KMS-11 (cell line): ENCODE results near the gene MTX2.
"Not testable (repeated sequence)": the region's sequence is repeated elsewhere in the genome, so short reads cannot be mapped to it uniquely, and the experiment has no call there.

Source experiments
- H2AFZ ChIP-seq: fragments of 200-600 bp; sonication (generic); 2 replicates; pipeline ENCODE4 v1.6.1; 2016; ENCODE audit warnings: antibody characterized with exemption, mixed run types, low read depth
- H3K27ac ChIP-seq: fragments of 200-600 bp; sonication (generic); 2 replicates; pipeline ENCODE4 v1.6.1; 2016; ENCODE audit warnings: mild to moderate bottlenecking, mixed run types
- H3K27me3 ChIP-seq: fragments of 200-600 bp; sonication (generic); 2 replicates; pipeline ENCODE4 v1.6.1; 2017; ENCODE audit warnings: mild to moderate bottlenecking, low read depth, mixed run types, moderate library complexity; ENCODE audit not compliant: insufficient read depth
- H3K36me3 ChIP-seq: fragments of 200-600 bp; sonication (generic); 2 replicates; pipeline ENCODE4 v1.6.1; 2017; ENCODE audit warnings: mild to moderate bottlenecking, mixed run types; ENCODE audit not compliant: insufficient read depth
- H3K4me1 ChIP-seq: fragments of 200-600 bp; sonication (generic); 2 replicates; pipeline ENCODE4 v1.6.1; 2016; ENCODE audit warnings: mild to moderate bottlenecking, low read depth, mixed run types; ENCODE audit not compliant: poor library complexity, severe bottlenecking
- H3K4me2 ChIP-seq: fragments of 200-600 bp; sonication (generic); 2 replicates; pipeline ENCODE4 v1.7.0; 2016; ENCODE audit warnings: mild to moderate bottlenecking, mixed run types
- H3K4me3 ChIP-seq: fragments of 200-600 bp; sonication (generic); IDR thresholded peaks from 2 replicates; pipeline ENCODE4 v1.6.1; 2017; ENCODE audit warnings: low read depth, low read length, mixed read lengths; ENCODE audit not compliant: insufficient read depth
- H3K79me2 ChIP-seq: fragments of 200-600 bp; sonication (generic); 2 replicates; pipeline ENCODE4 v1.6.1; 2016; ENCODE audit warnings: low read depth, mixed run types; ENCODE audit not compliant: insufficient read depth
- H3K9ac ChIP-seq: fragments of 200-600 bp; sonication (generic); 2 replicates; pipeline ENCODE4 v1.6.1; 2016; ENCODE audit warnings: mild to moderate bottlenecking, mixed run types
- H4K20me1 ChIP-seq: fragments of 200-600 bp; sonication (generic); 2 replicates; pipeline ENCODE4 v1.6.1; 2016; ENCODE audit warnings: mild to moderate bottlenecking, mixed run types; ENCODE audit not compliant: insufficient read depth
- TF ChIP-seq, protein P1 (sequence below): fragments of 200-600 bp; sonication (generic); conservative IDR thresholded peaks from 2 replicates; pipeline ENCODE4 v1.6.1; 2017; ENCODE audit warnings: low read depth, mild to moderate bottlenecking, antibody characterized with exemption, low read length, moderate library complexity, mixed read lengths

The MTX2 gene

GRCh38 chr2:176297067-176297466 lies 27.8 kb downstream of the MTX2 start:
- Histone ChIP-seq H3K27me3 (no peaks in the 10 kb centered on the region), H3K36me3 (no peaks in the 10 kb centered on the region), H3K4me1 (peaks cover 48% of the 10 kb centered on the region), H3K4me2 (peak overlapping the region; percentile 27; the same call in 1 of the 2 replicates), H3K79me2 (peaks cover 17% of the 10 kb centered on the region; the same call in 1 of the 2 replicates), H3K27ac (no peak overlapping the region), H3K9ac (no peak overlapping the region), H4K20me1 (no peaks in the 10 kb centered on the region), H2AFZ (no peak overlapping the region), H3K4me3 (no peak overlapping the region)
- TF ChIP-seq, protein P1, sequence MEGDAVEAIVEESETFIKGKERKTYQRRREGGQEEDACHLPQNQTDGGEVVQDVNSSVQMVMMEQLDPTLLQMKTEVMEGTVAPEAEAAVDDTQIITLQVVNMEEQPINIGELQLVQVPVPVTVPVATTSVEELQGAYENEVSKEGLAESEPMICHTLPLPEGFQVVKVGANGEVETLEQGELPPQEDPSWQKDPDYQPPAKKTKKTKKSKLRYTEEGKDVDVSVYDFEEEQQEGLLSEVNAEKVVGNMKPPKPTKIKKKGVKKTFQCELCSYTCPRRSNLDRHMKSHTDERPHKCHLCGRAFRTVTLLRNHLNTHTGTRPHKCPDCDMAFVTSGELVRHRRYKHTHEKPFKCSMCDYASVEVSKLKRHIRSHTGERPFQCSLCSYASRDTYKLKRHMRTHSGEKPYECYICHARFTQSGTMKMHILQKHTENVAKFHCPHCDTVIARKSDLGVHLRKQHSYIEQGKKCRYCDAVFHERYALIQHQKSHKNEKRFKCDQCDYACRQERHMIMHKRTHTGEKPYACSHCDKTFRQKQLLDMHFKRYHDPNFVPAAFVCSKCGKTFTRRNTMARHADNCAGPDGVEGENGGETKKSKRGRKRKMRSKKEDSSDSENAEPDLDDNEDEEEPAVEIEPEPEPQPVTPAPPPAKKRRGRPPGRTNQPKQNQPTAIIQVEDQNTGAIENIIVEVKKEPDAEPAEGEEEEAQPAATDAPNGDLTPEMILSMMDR, result no peak

DNA sequence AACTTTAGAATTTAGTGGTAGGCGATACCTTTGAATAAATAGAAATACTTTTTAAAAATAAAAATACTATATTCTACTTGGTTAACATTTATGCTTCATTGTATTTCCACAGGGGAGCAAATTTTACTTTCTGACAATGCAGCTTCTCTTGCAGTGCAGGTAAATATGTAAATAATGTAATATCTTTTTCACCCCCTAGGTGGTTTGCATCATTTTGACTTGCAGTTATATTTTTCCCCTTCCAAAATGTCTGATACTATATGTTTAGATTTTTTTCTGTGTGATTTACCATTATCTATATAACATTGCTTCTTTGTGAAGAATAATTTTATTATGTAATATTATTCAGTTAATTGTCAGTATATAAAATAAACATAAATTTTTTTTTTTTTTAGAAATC lies 28.5 kb downstream of the MTX2 start:
- no peaks in the 10 kb centered on the region for H3K27me3 ChIP-seq
- H3K36me3 ChIP-seq, result no peaks in the 10 kb centered on the region
- no peak overlapping the region for H3K27ac ChIP-seq
- no peak overlapping the region for H2AFZ ChIP-seq
- TF ChIP-seq, protein P1, result no peak; the same call in 1 of the 2 replicates
- no peaks in the 10 kb centered on the region for H4K20me1 ChIP-seq
- H3K4me3 ChIP-seq, result no peak overlapping the region
- no peak overlapping the region for H3K4me2 ChIP-seq
- peaks cover 17% of the 10 kb centered on the region; the same call in 1 of the 2 replicates for H3K79me2 ChIP-seq
- H3K9ac ChIP-seq, result no peak overlapping the region
- H3K4me1 ChIP-seq, result peaks cover 48% of the 10 kb centered on the region

DNA sequence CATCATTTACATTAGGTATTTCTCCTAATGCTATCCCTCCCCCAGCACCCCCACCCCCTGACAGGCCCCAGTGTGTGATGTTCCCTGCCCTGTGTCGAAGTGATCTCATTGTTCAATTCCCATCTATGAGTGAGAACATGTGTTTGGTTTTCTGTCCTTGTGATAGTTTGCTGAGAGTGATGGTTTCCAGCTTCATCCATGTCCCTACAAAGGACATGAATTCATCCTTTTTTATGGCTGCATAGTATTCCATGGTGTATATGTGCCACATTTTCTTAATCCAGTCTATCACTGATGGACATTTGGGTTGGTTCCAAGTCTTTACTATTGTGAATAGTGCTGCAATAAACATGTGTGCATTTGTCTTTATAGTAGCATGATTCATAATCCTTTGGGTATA lies 36.8 kb downstream of the MTX2 start:
- H3K79me2 ChIP-seq, result not testable (repeated sequence)

DNA sequence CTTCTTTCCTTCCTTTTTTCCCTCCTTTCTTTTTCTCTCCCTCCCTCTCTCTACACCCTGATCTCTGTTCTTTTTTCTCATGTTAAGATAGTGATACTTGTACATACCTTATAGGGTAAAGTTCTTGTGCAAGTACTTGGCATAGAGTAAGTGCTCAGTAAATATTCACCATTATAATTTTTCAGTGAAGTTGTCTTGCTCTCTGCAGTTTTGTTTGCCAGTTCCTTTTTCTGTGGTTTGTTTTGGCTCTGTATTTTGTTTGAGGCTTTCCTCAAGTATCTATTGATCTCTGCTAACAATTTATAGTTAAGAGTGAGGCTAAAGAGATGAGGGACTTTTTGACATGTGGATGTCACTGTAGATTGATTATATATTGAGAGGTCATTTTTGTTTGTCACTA lies 48.0 kb downstream of the MTX2 start:
- Histone ChIP-seq H3K4me1 (peaks cover 33% of the 10 kb centered on the region), H3K4me2 (peak overlapping the region; percentile 48), H3K27me3 (no peaks in the 10 kb centered on the region), H3K4me3 (no peak overlapping the region), H3K9ac (no peak overlapping the region), H2AFZ (no peak overlapping the region), H4K20me1 (no peaks in the 10 kb centered on the region), H3K27ac (no peak overlapping the region), H3K36me3 (no peaks in the 10 kb centered on the region), H3K79me2 (no peaks in the 10 kb centered on the region)
- TF ChIP-seq, protein P1, result no peak

More for the DNA sequence above, 36.8 kb downstream of the MTX2 start:
- H3K4me1 ChIP-seq, H3K9ac ChIP-seq, H3K4me2 ChIP-seq, H3K4me3 ChIP-seq, H3K27ac ChIP-seq, H3K27me3 ChIP-seq, H3K36me3 ChIP-seq, H4K20me1 ChIP-seq, H2AFZ ChIP-seq: not testable (repeated sequence)

DNA sequence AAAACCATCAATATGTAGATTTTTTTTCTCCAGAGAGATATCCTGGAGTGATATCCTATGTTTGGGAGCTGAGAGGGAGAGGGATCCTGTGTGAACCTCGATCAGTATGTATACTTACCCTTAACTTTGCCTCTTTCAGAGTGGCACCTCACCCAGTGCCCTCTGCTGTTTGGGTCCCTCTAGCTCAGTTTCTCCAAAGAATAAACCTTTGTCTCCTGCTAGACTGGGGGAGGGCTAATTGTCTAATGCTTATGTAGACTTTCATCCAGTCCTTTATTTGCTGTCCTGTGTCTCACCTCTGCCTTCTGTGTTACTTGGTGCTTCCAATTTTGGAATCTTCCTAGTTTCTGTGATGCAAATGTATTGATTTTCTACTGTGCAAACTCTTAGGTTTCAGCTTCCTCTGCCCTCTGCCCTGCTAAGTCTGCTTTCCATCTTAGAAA lies 48.4 kb downstream of the MTX2 start:
- peaks cover 36% of the 10 kb centered on the region for H3K4me1 ChIP-seq
- H2AFZ ChIP-seq, result no peak overlapping the region
- H3K79me2 ChIP-seq, result no peaks in the 10 kb centered on the region
- H3K4me2 ChIP-seq, result peak overlapping the region; percentile 48
- TF ChIP-seq, protein P1, result no peak
- H3K4me3 ChIP-seq, result peak overlapping the region; percentile 40
- no peaks in the 10 kb centered on the region for H3K27me3 ChIP-seq
- H3K36me3 ChIP-seq, result no peaks in the 10 kb centered on the region
- no peak overlapping the region for H3K9ac ChIP-seq
- no peaks in the 10 kb centered on the region for H4K20me1 ChIP-seq
- H3K27ac ChIP-seq, result no peak overlapping the region
